ENCODE results near the gene C4A. TPM values are rescaled to one million over a fixed set of nuclear protein-coding genes. Genes with fewer than 3 reads are reported as not detected.

C4A gene
- total RNA-seq, 1 experiment from 2014 or later = 4.3 TPM

- H3K23ac ChIP-seq (ENCODE audit: insufficient read length, low read depth, low read length) = no peak overlapping the region
- H3K79me2 ChIP-seq (ENCODE audit: insufficient read depth, low read length) = peaks cover 7% of the 10 kb centered on the region
- Mint-ChIP-seq H3K4me1 (peaks cover 18% of the 10 kb centered on the region in 2 experiments), H3K27ac (peak overlapping the region in 1 of 3 experiments; percentile 49; a peak in 2 of 7 replicates), H3K9me3 (no peaks in the 10 kb centered on the region; a peak in 1 of 5 replicates), H3K36me3 (ENCODE audit: insufficient read depth in 1 of 3, low read depth in 3 of 3) (peaks cover 28 to 79% (median 71%) of the 10 kb centered on the region in 3 experiments), H3K4me3 (no peak overlapping the region; a peak in 1 of 5 replicates), H3K27me3 (ENCODE audit: low read depth) (no peaks in the 10 kb centered on the region; the same call in 1 of the 2 replicates)
- no peak overlapping the region for H3K9ac ChIP-seq (ENCODE audit: extremely low read depth, insufficient read length, low read length)
- no CpG with 5 or more reads among the region's 12 CpGs for WGBS (ENCODE audit: extremely low coverage, insufficient read length, low lambda C conversion rate)
- H3K18ac ChIP-seq (ENCODE audit: insufficient read length, low read depth, low read length) = no peak overlapping the region
- no peak overlapping the region for H3T11ph ChIP-seq (ENCODE audit: low read length)
- no peak overlapping the region for H2AK5ac ChIP-seq (ENCODE audit: insufficient read length, low read length)
- H3K9me3 ChIP-seq (ENCODE audit: control insufficient read depth, low read depth, low read length) = no peaks in the 10 kb centered on the region
- H2BK12ac ChIP-seq (ENCODE audit: insufficient read length, low read depth, low read length) = no peak overlapping the region
- TF ChIP-seq CTCF (conservative IDR thresholded peaks at IDR 0.05) = no peak
- no peaks in the 10 kb centered on the region for H3K27me3 ChIP-seq (ENCODE audit: insufficient read depth, low read length)
- no peak overlapping the region for H3K56ac ChIP-seq (ENCODE audit: insufficient read length, low read depth, low read length)
- peaks cover 3% of the 10 kb centered on the region; the same call in 1 of the 2 replicates for H3K4me1 ChIP-seq (ENCODE audit: insufficient read depth, low read length)
- no peak overlapping the region for H2BK15ac ChIP-seq (ENCODE audit: low read depth, low read length)
- H3K27ac ChIP-seq (ENCODE audit: insufficient read length, low read depth, low read length) = no peak overlapping the region
- H4K91ac ChIP-seq (ENCODE audit: insufficient read length, low read depth, low read length) = no peak overlapping the region
- no peak overlapping the region for H2BK5ac ChIP-seq (ENCODE audit: insufficient read length, low read length)
- H3K23me2 ChIP-seq (ENCODE audit: insufficient read length, low read depth, low read length, poor library complexity, severe bottlenecking) = peaks cover 10% of the 10 kb centered on the region
- H3K79me1 ChIP-seq (ENCODE audit: insufficient read depth, low read depth, low read length, poor library complexity, severe bottlenecking) = peaks cover 3% of the 10 kb centered on the region
- no peak overlapping the region for H3K4me2 ChIP-seq (ENCODE audit: insufficient read depth, insufficient read length, low read length)
- no peak for DNase-seq
- no peak overlapping the region for H3K4ac ChIP-seq (ENCODE audit: low read depth, low read length)
- no peak overlapping the region for H3K14ac ChIP-seq (ENCODE audit: insufficient read depth, low read length)
- H2BK20ac ChIP-seq (ENCODE audit: low read depth, low read length, poor library complexity, severe bottlenecking) = no peak overlapping the region
- H4K5ac ChIP-seq (ENCODE audit: insufficient read length, low read depth, low read length) = no peak overlapping the region
- H2AFZ ChIP-seq (ENCODE audit: low read length) = no peak overlapping the region
- H4K20me1 ChIP-seq (ENCODE audit: control insufficient read depth, insufficient read depth, insufficient read length) = no peaks in the 10 kb centered on the region
- no peak overlapping the region for H2BK120ac ChIP-seq (ENCODE audit: low read depth, low read length, poor library complexity, severe bottlenecking)
- H4K8ac ChIP-seq (replicated peaks; ENCODE audit: insufficient read length, low read depth, low read length) = no peak overlapping the region
Observed at GRCh38 chr6:31961616-31962015, 20.2 kb upstream of the C4A start.

Data from H9 (cell line).